ACC112 (cell line): ENCODE measurements around the gene MPPED1.

Experiments
- H2AFZ ChIP-seq: fragments of 200-600 bp; sonication (generic); one replicate; pipeline ENCODE4 v1.6.0; 2017; ENCODE audit warnings: antibody characterized with exemption, low read length; ENCODE audit not compliant: unreplicated experiment
- H3K27ac ChIP-seq: fragments of 200-600 bp; sonication (generic); 2 replicates; pipeline ENCODE4 v1.5.1; 2014; ENCODE audit warnings: low read depth, mild to moderate bottlenecking, antibody characterized with exemption, low read length, moderate library complexity
- H3K27me3 ChIP-seq: fragments of 200-600 bp; sonication (generic); 2 replicates; pipeline ENCODE4 v1.6.1; 2014; ENCODE audit warnings: mild to moderate bottlenecking, antibody characterized with exemption, low read length, moderate library complexity, mixed read lengths; ENCODE audit not compliant: insufficient read depth
- H3K36me3 ChIP-seq: fragments of 200-600 bp; sonication (generic); 2 replicates; pipeline ENCODE4 v1.6.1; 2016; ENCODE audit warnings: mild to moderate bottlenecking, antibody characterized with exemption, low read length, moderate library complexity, mixed read lengths; ENCODE audit not compliant: insufficient read depth
- H3K4me1 ChIP-seq: fragments of 200-600 bp; sonication (generic); one replicate; pipeline ENCODE4 v1.6.1; 2016; ENCODE audit warnings: low read length, mixed read lengths; ENCODE audit not compliant: insufficient read depth, unreplicated experiment, control insufficient read depth
- H3K4me3 ChIP-seq: fragments of 200-600 bp; sonication (generic); 2 replicates; pipeline ENCODE4 v1.5.1; 2014; ENCODE audit warnings: mild to moderate bottlenecking, low read depth, low read length
- H3K79me2 ChIP-seq: fragments of 200-600 bp; sonication (generic); one replicate; pipeline ENCODE4 v1.6.0; 2016; ENCODE audit warnings: low read length; ENCODE audit not compliant: control insufficient read depth, unreplicated experiment, insufficient read depth

Gene MPPED1

DNA sequence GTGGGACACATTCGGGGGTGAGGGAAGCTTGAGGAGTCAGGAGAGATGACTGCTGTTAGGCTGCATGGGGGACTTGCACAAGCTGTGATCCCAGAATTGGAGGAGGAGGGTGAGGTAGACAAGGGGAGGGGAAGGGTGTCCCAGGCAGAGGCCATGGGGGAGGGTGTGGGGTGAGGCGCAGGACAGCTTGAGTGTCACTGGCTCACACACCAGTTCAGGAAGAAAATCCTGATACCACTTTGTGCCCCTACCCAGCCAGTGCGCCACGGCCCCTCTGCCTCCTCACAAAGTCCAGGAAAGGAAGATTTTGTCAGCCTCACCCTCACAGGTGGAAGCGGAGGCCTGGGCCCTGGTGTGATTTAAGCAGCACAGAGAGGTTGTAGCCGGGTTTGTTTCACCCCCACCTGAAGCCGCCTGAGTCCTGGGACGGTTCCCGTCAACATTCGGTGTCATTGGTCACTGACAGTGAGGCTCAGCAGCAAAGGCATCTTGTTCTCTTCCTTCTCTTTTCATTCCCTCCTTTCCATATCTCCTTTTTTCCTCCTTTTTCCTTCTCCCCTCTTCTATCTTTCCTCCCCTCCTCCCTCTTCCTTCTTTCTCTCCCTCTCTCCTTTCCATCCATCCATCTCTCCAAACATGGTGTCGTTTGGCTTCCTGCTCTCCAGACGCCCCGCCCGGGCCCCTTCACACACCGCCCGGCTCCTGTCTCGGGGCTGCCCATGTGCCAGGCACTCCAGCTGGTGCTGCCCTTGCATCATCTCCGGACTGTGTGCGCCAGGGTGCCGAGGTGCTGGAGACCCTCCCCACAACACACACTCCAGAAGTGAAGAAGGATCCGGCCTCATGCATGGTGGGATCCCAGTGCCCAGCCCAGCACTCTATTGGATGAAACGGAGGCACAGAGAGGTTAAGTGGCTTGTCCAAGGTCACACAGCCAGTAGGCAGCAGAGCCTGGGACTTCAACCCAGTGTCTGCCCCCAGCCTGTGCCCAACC, 89.3 kb downstream of the MPPED1 start:
- H3K36me3 ChIP-seq, result no peaks in the 10 kb centered on the region
- no peaks in the 10 kb centered on the region for H3K4me1 ChIP-seq
- no peaks in the 10 kb centered on the region for H3K79me2 ChIP-seq
- no peak overlapping the region for H3K4me3 ChIP-seq
- H2AFZ ChIP-seq, result no peak overlapping the region
- H3K27ac ChIP-seq, result no peak overlapping the region
- H3K27me3 ChIP-seq, result no peaks in the 10 kb centered on the region

DNA sequence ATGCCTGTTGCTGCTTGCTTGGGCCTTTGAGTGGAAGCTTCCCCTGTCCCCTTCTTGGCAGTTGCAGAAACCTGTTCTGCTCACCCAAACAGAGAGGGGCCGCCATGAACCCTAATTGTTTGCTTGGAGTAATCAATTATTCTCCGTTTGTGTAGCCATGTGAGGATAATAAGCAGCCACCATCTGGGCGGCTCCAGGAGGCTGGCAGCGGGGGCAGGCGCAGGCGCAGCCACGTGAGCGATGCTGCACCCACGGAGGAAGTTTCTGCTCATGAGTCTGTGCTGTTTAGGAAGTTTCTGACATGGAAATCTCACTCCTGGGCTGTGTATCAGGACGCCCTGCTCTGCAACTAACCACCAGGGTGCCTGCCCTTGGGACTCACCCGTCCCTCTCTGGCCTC, 90.1 kb downstream of the MPPED1 start:
- no peak overlapping the region for H3K4me3 ChIP-seq

DNA sequence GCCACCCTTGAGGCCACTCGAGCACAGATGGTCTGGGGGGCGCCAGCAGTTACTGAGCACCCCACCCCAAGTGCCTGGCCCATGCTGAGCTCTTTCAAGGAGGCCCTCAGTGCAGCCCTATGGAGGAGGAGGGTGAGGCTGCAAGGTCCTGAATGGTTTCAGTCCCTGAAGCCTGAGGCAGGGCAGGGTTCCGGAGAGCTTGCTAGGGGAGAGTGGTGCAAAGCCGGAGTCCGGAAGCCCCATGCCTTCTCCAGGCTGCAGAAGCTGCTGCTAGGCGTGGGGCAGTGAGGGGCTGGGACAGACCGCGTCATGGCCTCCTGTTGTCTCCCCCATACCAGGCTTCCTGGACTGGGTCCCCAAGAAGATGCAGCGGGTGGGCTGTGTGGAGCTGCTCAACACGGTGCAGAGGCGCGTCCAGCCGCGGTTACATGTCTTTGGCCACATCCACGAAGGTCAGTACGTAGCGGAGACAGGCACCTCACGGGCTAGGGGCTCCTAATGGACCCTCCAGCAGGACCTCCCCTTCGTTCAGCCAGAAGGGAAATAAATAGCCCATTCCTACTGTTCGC, 90.6 kb downstream of the MPPED1 start:
- H2AFZ ChIP-seq, result no peak overlapping the region
- H3K79me2 ChIP-seq, result no peaks in the 10 kb centered on the region
- H3K4me1 ChIP-seq, result no peaks in the 10 kb centered on the region
- no peak overlapping the region for H3K27ac ChIP-seq
- H3K36me3 ChIP-seq, result no peaks in the 10 kb centered on the region
- H3K4me3 ChIP-seq, result no peak overlapping the region
- H3K27me3 ChIP-seq, result no peaks in the 10 kb centered on the region

More for the DNA sequence above, 90.1 kb downstream of the MPPED1 start:
- H3K36me3 ChIP-seq, result no peaks in the 10 kb centered on the region
- no peaks in the 10 kb centered on the region for H3K4me1 ChIP-seq
- H3K27me3 ChIP-seq, result no peaks in the 10 kb centered on the region
- H2AFZ ChIP-seq, result no peak overlapping the region
- H3K27ac ChIP-seq, result no peak overlapping the region
- no peaks in the 10 kb centered on the region for H3K79me2 ChIP-seq

DNA sequence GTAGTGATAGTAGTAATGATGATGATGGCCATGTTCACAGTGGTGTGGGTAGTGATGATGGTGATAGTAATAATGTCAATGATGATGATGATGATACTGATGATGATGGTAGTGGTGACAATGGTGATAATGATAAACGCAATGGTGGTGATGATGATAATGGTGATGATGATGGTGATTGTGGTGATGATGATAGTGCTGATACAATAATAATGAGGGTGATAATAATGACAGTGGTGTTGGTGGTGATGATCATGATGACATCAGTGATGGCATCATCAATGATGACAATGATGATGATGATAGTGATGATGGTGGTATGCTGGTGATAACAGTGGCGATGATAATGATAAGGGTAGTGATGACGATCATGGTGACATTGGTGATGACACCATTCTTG, 92.3 kb downstream of the MPPED1 start:
- H3K4me1 ChIP-seq, result no peaks in the 10 kb centered on the region
- no peaks in the 10 kb centered on the region for H3K27me3 ChIP-seq

DNA sequence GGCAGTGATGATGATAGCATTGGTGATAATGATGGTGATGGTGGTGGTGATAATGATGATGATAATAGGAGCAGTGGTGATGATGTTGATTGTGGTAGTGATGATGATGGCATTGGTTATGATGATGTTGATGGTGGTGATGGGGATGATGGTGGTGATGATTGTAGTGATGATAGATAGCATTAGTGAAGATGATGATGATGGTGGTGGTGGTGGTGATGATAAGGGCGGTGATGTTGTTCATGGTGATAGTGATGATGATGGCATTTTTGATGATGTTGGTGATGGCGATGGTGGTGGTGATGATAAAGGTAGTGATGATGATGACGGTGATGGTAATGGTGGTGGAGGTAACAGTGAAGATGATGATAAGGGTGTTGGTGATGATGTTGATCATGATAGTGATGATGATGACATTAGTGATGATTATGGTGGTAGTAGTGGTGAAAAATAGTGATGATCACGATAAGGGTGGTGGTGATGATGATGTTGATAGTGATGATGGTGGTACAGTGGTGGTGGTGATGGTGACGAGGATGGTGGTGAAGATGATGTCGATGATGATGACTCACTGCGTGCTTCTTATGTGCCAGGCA, 93.0 kb downstream of the MPPED1 start:
- H3K79me2 ChIP-seq, result no peaks in the 10 kb centered on the region
- H3K4me3 ChIP-seq, result no peak overlapping the region
- no peaks in the 10 kb centered on the region for H3K27me3 ChIP-seq
- H3K27ac ChIP-seq, result no peak overlapping the region
- no peaks in the 10 kb centered on the region for H3K36me3 ChIP-seq
- no peak overlapping the region for H2AFZ ChIP-seq
- H3K4me1 ChIP-seq, result no peaks in the 10 kb centered on the region

More for the DNA sequence above, 92.3 kb downstream of the MPPED1 start:
- Histone ChIP-seq H3K36me3 (no peaks in the 10 kb centered on the region), H3K4me3 (no peak overlapping the region), H2AFZ (no peak overlapping the region), H3K27ac (no peak overlapping the region), H3K79me2 (no peaks in the 10 kb centered on the region)

DNA sequence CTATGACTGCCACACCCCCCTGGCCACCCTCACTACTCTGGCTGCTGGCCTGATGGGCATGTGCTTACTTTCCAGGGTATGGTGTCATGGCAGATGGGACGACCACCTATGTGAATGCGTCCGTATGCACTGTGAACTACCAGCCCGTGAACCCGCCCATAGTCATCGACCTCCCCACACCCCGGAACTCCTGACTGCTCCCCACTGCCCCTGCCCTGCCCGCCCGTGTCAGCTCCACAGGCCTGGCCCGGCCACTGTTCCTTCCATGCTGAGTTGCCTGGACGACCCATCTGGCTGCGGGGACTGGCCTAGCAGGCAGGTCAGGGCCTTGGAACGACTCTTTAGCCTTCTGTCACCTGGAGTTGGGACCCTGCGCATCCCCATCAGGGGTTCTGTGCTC, 93.6 kb downstream of the MPPED1 start:
- no peak overlapping the region for H3K4me3 ChIP-seq
- no peak overlapping the region for H2AFZ ChIP-seq
- H3K36me3 ChIP-seq, result no peaks in the 10 kb centered on the region
- H3K4me1 ChIP-seq, result no peaks in the 10 kb centered on the region
- H3K27me3 ChIP-seq, result no peaks in the 10 kb centered on the region
- H3K27ac ChIP-seq, result no peak overlapping the region
- no peaks in the 10 kb centered on the region for H3K79me2 ChIP-seq

DNA sequence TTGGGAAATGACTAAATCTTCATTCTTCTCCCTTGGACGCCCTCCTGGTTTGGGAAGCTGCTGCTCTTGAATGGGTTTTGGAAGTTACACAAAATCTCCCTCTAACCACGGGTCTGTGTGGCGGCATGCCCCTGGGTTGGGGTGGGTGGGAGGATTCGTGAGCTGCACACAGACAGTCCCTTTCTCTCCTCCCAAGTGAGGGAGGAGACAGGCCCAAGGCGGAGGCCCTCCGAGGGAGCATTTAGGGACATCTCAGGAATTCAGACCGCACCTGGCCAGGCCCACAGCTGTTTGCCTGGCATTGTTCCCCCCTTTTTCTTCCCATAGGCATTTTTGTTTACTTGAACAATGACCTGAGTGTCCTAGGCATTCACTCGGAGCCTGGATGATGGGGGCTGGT, 94.1 kb downstream of the MPPED1 start:
- H3K79me2 ChIP-seq, result no peaks in the 10 kb centered on the region
- H3K36me3 ChIP-seq, result no peaks in the 10 kb centered on the region
- no peaks in the 10 kb centered on the region for H3K27me3 ChIP-seq
- no peak overlapping the region for H2AFZ ChIP-seq
- no peaks in the 10 kb centered on the region for H3K4me1 ChIP-seq
- no peak overlapping the region for H3K4me3 ChIP-seq
- no peak overlapping the region for H3K27ac ChIP-seq

DNA sequence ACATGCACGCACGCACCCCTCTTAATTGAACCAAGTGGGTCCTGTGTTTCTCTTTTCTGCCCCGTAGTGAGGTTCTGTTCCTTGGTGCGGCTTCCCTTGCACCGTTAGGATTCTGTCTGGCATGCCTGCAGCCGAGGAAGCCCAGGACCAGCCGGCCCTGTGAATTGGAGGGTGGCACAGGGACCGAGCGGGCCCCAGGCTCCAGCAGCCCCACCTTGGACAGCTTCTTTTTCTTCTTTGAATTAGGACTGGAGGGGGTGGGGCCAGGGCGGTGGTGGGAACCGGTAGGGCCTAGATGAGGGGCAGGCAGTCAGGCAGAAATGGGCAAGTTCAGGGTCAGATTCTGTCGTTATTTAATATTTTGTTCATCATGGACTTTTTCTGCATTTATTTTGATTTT, 94.7 kb downstream of the MPPED1 start:
- no peak overlapping the region for H2AFZ ChIP-seq
- H3K27me3 ChIP-seq, result no peaks in the 10 kb centered on the region
- H3K79me2 ChIP-seq, result no peaks in the 10 kb centered on the region
- H3K36me3 ChIP-seq, result no peaks in the 10 kb centered on the region
- H3K4me3 ChIP-seq, result no peak overlapping the region
- H3K27ac ChIP-seq, result no peak overlapping the region
- H3K4me1 ChIP-seq, result no peaks in the 10 kb centered on the region

DNA sequence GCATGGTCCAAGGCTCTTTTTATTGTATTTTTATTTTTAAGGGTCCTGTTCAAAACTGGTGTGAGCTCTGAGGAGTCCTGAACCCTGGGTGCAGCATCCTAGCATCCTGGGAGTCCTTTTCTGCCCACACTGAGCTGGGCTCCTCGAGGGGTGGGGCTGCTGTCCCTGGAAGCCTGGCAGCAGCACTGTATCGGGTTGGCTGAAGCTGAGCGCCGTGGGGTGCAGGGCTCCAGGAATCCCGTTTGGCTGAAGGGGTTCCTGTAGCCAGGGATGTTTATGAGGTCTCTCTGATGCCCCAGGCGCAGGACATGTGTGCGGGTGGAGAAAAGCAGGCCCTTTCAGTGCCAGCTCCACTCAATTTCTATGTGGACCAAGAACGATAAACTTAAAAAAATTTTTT, 95.4 kb downstream of the MPPED1 start:
- H3K4me1 ChIP-seq, result no peaks in the 10 kb centered on the region
- H3K36me3 ChIP-seq, result no peaks in the 10 kb centered on the region
- H3K4me3 ChIP-seq, result no peak overlapping the region
- H3K27ac ChIP-seq, result no peak overlapping the region
- no peaks in the 10 kb centered on the region for H3K79me2 ChIP-seq
- H3K27me3 ChIP-seq, result no peaks in the 10 kb centered on the region
- H2AFZ ChIP-seq, result no peak overlapping the region

DNA sequence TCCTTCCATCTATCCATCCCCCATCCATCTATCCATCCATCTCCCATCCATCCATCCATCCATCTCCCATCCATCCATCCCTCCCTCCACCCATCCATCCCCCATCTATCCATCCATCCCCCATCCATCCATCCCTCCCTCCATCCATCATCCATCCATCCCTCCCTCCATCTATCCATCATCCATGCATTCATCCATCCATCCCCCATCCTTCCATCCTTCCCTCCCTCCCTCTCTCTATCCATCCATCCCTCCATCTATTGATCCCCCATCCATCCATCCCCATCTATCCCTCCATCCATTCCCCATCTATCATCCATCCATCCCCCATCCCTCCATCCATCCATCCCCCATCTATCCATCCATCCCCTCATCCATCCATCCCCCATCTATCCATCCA, 96.7 kb downstream of the MPPED1 start:
- H3K27ac ChIP-seq, result no peak overlapping the region
- H3K36me3 ChIP-seq, result no peaks in the 10 kb centered on the region
- no peak overlapping the region for H3K4me3 ChIP-seq
- no peaks in the 10 kb centered on the region for H3K4me1 ChIP-seq
- no peaks in the 10 kb centered on the region for H3K27me3 ChIP-seq
- H3K79me2 ChIP-seq, result no peaks in the 10 kb centered on the region
- no peak overlapping the region for H2AFZ ChIP-seq
